NCI-H1436 treated with DMSO at 0.1 percent for 48 hours (cell line): ENCODE results near the gene TOMM34.

Experiments used
- DNase-seq: peaks from one replicate; lab custom pipeline; 2025; lab: John Stamatoyannopoulos, UW

Gene TOMM34, protein sequence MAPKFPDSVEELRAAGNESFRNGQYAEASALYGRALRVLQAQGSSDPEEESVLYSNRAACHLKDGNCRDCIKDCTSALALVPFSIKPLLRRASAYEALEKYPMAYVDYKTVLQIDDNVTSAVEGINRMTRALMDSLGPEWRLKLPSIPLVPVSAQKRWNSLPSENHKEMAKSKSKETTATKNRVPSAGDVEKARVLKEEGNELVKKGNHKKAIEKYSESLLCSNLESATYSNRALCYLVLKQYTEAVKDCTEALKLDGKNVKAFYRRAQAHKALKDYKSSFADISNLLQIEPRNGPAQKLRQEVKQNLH

GRCh38 chr20:44960103-44960852 is at the start of gene TOMM34:
Gene TOMM34, minus strand, starts transcription at chr20:44960397. Its CDS starts 64 bp downstream, at chr20:44960333.
- peak; percentile 73 for DNase-seq

DNA sequence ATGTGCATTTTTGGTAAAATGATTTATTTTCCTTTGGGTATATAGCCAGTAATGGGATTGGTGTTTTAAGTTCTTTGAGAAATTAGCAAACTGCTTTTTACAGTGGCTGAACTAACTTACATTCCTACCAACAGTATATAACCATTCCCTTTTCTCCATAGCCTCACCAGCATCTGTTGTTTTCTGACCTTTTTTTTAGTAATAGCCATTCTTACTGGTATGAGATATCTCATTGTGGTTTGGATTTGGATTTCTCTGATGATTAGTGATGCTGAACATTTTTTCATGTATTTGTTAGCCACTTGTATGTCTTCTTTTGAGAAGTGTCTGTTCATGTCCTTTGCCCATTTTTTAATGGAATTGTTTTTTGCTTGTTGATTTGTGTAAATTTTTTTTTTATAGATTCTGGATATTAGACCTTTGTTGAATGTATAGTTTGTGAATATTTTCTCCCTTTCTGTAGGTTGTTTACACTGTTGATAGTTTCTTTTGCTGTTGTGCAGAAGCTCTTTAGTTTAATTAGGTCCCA is 48.4 kb upstream of the TOMM34 start:
- DNase-seq: no peak

DNA sequence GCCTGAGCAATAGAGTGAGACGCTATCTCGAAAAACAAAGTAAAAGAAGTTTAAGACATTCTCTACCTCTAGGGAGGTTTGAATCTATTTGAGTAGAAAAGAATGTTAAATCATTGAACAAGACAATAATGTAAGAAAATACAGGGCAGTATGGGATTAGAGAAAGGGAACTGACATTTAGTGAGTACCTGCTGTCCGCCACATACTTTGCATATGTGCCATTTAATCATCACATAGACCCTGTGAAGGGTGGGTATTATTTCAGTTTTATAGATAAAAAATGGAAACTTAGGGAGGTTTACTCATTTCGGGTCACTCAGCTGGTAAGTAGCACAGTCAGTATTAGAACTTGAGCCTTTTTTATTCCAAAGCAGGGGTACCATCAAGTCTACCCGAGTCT is 37.5 kb upstream of the TOMM34 start:
- no peak for DNase-seq

DNA sequence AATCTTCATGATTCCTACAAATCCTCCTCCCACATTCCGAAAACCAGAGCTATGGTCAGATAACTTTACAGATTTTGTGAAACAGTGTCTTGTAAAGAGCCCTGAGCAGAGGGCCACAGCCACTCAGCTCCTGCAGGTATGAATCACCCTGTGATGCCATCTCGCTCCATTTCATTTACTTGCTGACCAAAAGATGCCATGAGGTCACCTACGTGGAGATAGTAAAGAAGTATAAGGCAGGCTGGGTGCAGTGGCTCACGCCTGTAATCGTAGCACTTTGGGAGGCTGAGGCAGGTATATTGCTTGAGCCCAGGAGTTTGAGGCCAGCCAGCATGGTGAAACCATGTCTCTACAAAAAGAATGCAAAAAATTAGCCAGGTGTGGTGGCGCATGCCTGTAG is 37.0 kb upstream of the TOMM34 start:
- DNase-seq: no peak

- no peak for DNase-seq
Observed at GRCh38 chr20:44993343-44993742, 33.1 kb upstream of the TOMM34 start.

- DNase-seq: no peak
Observed at GRCh38 chr20:44990957-44991356, 30.8 kb upstream of the TOMM34 start.

- DNase-seq: no peak
Observed at GRCh38 chr20:44990425-44990824, 30.2 kb upstream of the TOMM34 start.

DNA sequence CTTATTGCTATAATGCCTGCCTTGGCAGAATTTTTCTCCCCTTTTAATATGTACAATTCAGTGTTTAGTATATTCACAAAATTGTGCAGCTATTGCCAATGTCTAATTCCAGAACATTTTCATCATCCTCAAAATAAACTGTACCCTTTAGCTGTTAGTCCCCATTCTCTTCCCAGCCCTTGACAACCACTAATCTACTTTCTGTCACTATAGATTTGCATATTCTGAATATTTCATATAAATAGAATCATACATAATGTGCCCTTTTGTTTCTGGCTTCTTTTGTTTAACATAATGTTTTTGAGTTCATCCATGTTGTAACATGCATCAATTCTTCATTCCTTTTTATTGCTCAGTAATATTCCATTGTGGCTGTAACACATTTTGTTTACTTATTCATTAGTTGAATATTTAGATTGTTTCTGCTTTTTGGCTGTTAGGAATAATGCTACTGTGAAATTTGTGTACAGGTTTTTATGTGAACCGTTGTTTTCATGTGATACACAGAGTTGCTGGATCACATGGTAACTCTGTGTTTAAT is 28.5 kb upstream of the TOMM34 start:
- DNase-seq: no peak

DNA sequence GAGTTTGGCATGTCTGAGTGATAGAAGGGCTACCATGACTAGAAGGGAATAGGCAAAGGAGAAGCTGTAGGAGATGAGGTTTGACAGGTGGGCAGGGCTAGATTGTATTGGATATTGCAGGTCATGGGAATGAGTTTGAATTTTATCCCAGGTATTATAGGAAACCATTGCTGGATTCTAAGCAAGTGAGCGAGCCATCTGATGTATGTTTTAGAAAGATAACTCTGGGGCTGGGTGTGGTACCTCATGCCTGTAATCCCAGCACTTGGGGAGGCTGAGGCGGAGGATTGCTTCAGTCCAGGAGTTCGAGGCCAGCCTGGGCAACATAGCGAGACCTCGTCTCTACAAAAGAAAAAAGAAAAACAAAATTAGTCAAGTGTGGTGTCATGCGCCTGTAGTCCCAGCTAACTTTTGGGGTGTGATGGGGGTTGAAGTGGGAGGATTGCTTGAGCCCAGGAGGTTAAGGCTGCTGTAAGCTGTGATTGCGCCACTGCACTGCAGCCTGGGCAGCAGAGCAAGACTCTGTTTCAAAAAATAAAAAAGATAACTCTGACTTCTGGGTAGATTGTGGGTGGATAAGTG is 23.0 kb upstream of the TOMM34 start:
- DNase-seq: no peak

DNA sequence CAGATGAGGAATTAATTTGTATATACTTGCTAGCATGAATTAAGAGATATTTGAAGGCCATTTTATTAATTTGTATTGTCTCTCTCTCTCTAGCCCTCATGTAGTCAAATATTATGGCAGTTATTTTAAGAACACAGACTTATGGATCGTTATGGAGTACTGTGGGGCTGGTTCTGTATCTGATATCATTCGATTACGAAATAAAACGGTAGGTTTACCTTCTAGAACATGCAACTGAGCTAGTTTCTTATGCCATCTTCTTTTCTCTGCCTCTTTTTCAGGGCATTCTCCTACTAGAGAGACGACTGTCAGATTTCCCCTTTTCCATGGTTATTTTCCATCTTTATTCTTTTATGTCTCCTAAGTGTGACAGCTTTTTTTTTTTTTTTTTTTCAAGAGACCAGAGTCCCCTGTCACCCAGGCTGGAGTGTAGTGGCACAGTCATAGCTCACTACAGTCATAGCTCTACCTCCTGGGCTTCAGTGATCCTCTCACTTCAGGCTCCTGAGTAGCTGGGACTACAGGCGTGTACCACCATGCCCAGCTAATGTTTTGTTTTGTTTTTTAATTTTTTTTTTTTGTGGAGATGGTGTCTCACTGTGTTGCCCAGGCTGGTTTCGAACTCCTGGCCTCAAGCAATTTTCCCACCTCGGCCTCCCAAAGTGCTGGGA is 21.7 kb upstream of the TOMM34 start:
- DNase-seq: no peak

DNA sequence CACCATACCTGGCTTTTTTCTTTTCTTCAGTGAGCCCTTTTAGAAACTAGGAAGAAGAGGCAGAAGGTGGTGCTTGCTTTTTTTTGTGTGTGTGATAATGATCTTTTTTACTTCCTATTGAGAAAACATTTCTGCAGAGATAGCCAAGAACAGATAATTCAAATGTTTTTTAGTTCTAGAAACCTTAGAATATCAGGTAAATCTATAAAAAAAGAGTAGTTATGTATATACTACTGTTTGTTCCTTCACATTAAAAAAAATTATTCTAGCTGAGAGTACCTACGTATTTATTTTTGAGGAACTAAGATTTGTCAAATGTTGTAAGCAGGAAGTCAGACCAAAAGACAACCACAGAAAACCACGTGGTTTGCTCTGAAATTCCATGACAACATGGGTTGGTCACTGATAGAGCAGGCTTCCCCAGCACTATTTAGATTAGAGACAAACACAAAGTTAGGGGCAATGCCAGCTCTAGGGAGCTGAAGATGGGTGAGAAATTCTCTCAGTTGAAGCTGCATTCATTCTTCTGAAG is 19.0 kb upstream of the TOMM34 start:
- no peak for DNase-seq

DNA sequence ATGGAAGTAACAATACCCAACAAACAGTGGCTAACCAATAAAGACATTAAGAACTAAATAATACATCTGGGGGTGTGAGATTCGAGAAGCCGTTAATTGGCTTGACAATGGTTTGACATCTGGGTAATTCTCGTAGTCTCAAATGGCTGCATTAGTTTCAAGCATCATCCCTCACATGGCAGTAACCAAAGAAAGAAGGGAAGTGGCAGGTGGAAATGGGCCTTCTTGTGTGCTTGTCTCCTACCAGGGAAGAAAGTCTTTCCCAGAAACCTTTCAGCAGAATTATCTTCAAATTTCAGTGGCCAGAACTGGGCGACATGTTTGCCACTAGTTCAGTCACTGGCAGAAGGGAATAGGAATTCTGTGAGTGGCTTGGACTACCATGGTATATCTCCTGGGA is 16.5 kb upstream of the TOMM34 start:
- DNase-seq: no peak

DNA sequence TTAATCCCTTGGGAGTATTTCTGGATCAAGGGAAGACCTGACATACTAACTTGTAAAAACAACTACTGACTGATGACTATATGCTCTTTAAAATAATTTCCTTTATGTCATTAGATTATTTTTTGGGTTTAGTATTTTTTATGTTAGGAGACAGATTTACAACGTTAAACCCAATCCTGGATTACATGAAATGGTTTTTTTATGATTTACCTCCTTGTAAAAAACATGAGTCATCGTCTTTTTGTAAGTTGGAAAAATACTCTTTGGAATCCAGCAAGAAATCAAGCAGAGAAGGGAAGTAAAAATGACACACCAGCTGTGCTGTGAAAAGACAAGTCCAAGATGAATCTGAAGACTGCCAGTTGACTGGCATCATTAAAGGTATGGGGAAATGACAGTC is 12.9 kb upstream of the TOMM34 start:
- no peak for DNase-seq

DNA sequence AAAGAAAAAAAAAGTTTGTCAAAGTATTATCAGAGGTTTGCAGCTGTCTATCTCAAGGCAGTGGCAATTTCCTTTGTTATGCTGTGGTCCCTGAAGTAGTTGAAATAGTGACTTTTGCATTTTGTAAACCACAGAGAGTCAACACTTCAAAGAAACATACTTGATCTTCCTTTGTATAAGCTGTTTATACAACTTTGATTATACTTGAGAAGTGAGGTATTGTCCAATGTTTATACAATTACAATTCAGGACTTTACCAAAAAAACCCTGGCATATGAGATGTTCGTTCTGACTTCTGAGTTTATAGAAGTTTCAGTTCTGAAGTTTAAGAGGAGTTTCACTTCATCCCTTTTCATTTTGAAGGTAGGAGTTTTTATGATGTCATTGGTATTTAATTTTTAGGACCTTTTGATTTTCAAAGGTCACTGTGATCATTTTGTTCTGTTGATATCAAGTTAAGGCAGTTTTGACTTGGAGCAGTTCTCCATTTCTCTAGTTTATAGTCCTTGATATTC is 10.1 kb upstream of the TOMM34 start:
- no peak for DNase-seq

DNA sequence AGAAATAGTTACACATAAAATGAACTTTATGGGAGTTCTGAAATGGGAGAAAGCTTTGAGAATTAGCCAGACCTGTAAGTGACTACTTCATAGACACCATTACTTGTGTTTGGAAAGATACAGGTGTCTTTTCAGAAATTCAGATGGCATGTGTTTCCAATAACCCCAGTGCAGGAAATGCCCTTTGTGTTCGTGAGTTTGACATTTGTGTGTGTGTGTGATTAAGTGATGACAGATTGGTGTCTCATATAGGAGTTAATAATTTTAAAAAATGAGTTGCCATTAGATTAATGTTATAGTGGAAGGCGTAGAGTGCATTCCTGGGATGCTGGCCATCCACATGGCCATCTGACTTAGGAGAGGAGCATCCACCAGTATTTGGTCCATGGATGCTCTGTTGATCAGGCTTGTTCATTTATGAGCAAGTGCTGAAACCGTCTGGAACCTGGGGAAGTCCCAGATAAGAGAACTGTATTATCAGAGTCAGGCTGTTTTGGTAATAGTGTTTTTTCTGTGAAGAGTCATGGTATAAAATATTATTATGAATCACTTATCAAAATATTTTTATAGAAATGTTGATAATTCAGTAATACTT is 9.2 kb upstream of the TOMM34 start:
- DNase-seq: no peak

GRCh38 chr20:44967207-44967807 is 7.1 kb upstream of the TOMM34 start:
- no peak for DNase-seq

DNA sequence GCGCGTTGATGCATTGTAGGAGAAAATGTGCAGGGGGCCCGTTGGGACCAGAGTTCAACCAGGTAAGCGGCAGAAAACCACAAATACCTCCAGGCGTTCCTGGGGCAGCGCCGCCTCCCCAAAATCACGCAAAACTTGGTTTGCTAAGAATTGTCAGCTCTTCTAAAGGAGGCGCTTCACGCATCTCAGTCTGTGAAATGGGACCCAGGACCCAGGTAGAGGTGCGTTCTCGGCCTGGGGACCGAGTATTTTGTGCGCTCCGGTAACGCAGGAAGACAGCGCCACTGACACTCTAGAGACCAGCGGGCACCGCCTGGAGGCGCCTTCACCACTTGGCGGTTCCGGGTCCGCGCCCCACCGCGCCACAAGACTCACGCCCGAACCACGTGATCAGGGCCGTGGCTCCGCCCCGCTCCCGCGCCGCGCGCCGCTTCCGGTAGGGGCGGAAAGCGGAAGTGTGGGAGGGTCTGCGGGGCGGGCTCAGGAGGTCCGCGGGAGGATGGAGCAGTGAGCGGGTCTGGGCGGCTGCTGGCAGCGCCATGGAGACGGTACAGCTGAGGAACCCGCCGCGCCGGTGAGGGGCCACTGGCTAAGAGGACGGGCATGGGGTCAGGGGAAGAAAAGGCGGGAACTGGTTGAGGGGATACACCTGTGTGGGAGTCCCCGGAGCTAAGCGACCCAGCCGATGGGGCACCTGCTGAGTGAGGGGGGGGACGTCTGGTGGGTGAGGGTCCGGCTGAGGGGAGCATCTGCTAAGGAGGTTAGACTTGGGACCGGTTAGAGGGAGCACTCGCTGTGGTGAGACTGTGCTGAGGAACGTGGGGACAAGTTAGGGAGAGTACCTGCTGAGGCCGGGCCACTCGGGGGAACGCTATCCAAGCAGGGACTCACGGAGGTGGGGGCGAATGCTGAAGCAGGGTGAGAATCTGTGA is 6.1 kb upstream of the TOMM34 start, which contains the start of gene STK4:
STK4 (plus strand) TSS at position 483 of the 932 bp plus-strand sequence; CDS start at position 540, 57 bp downstream.
- peak; percentile 67 for DNase-seq

- no peak for DNase-seq
Observed at GRCh38 chr20:44965651-44966029, 5.4 kb upstream of the TOMM34 start.
